Subcutaneous adipose tissue (tissue), 4 donors: ENCODE measurements around the gene ASB4. TPM values are rescaled to one million over a fixed set of nuclear protein-coding genes. Genes with fewer than 3 reads are reported as not detected.

Experiments
- total RNA-seq, 4 donors: library from RNA; depleted of rRNA; stranded (reverse); fragments of >200 nt; gene quantifications; one replicate each; pipeline ENCODE4 v1.1.0, GENCODE V29; 2016
- TF ChIP-seq, protein P1 (sequence below): fragments of 450-650 bp; IDR thresholded peaks from one replicate; pipeline ENCODE4 v1.5.1; 2016; ENCODE audit warnings: low read depth, mild to moderate bottlenecking, control low read depth, antibody characterized with exemption, moderate library complexity

The ASB4 gene, protein sequence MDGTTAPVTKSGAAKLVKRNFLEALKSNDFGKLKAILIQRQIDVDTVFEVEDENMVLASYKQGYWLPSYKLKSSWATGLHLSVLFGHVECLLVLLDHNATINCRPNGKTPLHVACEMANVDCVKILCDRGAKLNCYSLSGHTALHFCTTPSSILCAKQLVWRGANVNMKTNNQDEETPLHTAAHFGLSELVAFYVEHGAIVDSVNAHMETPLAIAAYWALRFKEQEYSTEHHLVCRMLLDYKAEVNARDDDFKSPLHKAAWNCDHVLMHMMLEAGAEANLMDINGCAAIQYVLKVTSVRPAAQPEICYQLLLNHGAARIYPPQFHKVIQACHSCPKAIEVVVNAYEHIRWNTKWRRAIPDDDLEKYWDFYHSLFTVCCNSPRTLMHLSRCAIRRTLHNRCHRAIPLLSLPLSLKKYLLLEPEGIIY
- under 1 TPM in 3 of 4 donors, not detected in 1; 0.19 to 0.44 (median 0.34) TPM for total RNA-seq

DNA sequence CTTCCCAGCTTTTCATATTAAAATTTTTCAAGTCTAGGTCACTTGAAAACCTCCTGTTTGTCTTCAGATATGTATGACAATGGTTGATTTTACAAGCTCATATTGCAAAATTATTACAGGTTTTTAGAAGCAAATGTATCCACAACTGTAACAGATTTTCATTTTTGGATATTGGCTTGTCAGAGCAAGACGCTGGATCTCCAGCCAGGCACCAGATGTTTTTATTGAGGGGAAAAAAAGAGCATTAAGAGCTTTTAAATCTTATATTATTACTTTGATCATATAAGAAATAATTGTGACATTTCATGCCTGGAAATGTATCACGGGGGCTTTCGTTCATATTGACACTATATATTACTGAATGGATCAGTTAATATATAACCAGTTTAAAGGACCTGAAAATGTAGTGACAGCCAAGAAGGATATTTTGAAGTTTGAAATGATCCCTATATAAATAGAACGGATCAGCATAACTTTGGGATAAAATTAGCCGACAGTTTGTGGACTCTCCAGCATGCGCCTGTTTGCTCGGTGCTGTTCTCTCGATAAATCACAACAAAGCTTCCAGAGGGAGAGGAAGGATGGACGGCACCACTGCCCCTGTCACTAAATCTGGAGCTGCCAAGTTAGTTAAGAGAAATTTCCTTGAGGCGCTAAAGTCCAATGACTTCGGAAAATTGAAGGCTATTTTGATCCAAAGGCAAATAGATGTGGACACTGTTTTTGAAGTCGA lies at the start of gene ASB4:
Gene ASB4, plus strand, starts transcription at position 553 of the 733 bp plus-strand sequence. Its CDS starts 29 bp downstream, at position 582.
- TF ChIP-seq, protein P1, sequence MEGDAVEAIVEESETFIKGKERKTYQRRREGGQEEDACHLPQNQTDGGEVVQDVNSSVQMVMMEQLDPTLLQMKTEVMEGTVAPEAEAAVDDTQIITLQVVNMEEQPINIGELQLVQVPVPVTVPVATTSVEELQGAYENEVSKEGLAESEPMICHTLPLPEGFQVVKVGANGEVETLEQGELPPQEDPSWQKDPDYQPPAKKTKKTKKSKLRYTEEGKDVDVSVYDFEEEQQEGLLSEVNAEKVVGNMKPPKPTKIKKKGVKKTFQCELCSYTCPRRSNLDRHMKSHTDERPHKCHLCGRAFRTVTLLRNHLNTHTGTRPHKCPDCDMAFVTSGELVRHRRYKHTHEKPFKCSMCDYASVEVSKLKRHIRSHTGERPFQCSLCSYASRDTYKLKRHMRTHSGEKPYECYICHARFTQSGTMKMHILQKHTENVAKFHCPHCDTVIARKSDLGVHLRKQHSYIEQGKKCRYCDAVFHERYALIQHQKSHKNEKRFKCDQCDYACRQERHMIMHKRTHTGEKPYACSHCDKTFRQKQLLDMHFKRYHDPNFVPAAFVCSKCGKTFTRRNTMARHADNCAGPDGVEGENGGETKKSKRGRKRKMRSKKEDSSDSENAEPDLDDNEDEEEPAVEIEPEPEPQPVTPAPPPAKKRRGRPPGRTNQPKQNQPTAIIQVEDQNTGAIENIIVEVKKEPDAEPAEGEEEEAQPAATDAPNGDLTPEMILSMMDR: no peak

DNA sequence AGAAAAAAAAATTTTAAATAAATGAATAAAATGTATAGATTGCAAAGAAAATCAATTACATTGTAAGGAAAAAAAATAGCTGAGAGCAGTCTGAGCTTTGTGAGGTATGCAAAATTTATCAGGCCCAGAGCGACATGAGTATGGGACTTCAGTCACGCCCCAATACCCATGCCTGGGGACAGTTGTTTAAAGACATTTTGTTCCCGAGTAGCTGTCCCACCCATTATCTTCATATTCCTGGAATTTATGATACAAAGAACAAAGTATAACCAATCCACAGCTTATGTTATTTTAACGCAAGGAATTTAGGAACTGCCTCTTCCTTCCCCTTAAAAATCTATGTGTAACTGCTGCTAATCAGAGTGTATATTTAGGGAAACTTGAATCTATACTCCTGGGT lies 49.3 kb upstream of the ASB4 start:
- TF ChIP-seq, protein P1: no peak

DNA sequence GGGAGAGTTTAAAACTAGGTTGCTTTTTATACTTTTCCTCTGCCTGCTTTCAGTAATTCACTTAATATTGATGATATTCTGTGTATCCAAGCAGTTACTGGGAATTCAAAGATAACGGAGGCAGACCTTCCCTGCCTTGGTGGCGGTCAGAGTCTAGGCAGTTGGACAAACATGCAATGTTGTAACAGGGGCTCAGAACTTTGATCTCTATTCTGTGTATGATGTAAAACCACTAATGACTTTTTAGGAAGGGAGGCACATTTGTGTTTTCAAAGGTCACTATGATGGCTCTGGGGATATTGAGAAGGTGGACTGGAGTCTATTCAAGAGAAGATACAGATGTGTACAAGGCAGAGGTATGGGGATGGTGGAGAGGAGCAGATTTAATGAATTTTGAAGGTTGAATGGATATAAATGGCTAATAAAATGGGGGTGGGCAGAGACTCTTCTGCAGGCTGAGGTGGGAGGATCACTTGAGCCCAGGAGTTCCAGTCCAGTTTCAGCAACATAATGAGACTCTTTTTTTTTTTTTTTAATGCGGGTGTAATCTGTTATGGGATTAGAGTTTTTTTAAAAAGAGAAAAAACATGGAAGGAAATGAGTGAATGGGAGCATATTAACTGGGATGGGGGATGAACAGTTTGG lies 45.2 kb upstream of the ASB4 start:
- TF ChIP-seq, protein P1: no peak

DNA sequence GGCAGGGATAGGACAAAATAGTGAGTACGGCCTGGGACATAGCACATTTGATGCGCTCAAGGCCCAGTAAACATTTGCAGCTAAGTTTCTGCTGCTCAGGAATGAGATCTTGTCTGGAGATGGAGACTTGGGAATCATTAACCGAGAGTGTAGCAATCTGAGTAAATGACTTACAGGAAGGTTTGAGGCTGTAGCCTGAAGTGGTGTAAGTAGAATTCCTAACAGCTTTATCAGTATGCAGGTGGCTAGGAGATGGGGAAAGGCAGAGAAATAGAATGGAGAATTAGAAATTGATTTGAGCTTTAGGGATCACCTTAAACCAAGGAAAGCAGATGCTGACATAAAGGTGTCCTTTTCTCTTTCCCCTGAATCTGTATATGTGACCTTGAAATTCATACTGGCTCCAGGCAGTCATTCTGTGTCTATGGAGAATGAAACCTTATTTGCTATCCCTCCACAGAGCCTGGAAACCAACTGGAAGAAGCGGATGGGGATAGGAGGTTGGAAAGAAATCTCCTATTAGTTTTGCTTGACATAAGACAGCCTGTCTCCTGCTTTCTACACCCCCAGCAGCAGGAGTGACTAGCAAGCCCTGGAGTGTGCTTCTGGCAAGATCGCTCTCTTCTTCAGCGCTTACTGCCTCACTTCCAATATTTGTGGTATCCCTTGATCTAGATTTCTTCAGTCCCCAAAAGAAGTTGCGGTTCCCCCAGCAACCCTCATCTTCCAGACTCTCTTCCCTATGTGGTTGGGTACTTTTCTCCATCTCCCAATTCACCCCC lies 44.5 kb upstream of the ASB4 start:
- TF ChIP-seq, protein P1: no peak

DNA sequence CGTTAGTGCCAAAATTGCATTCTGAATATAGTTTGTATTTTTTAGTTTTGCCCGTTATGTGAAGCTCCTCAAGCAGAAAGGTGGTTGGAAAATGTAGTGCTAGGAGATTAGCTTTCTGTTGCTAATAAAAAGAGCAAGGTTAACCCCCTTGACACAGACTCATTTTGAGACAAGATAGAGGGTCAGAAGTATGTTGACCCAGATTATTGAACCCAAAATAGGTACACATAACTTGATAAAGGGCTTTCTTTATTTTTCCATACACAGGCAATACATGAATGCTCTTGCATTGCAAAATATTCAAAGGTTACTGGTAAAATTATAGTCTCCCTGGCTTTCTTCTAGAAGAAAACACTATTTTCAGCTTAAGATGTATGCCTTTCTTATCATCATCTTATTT lies 40.9 kb upstream of the ASB4 start:
- TF ChIP-seq, protein P1: no peak

DNA sequence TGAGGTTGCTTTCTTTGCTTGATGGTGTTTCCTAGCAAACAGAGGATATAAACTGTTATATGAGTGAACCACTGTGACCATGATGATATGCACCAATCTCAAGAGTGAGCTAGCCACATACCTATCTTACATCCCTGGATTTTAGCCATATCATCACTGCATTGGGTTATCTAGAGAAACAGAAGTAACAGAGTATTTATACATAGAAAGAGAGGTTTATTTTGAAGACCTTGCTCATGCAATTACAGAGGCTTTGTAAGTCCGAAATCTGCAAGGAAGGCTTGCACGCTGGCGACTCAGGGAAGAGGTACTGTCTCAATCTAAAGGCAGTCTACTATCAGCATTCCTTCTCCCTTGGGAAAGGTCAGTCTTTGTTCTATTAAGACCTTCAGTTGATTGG lies 39.1 kb upstream of the ASB4 start:
- TF ChIP-seq, protein P1: no peak
